ENCODE data around the gene AGTPBP1.
"Not testable (repeated sequence)": the region's sequence is repeated elsewhere in the genome, so short reads cannot be mapped to it uniquely, and the experiment has no call there.

The AGTPBP1 gene

DNA sequence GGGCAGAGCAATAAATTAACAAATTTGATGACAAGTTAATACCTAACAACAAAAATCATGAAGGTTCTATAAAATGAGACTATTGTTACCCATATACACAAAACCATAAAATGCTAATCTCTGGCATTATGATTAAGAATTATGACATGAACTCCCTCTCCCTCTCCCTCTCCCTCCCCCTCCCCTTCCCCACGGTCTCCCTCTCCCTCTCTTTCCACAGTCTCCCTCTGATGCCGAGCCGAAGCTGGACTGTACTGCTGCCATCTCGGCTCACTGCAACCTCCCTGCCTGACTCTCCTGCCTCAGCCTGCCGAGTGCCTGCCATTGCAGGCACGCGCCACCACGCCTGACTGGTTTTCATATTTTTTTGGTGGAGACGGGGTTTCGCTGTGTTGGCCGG, 168.8 kb downstream of the AGTPBP1 start:
- H3K9me3 ChIP-seq (ENCODE audit: low read length); H3K4me3 ChIP-seq (ENCODE audit: low read depth in 1 of 2, low read length in 2 of 2); H3K36me3 ChIP-seq (ENCODE audit: insufficient read depth, low read length); H3K9ac ChIP-seq (ENCODE audit: low read length); H3K4me1 ChIP-seq (ENCODE audit: insufficient read depth, low read length); H3K27ac ChIP-seq (ENCODE audit: low read depth, low read length); H3K27me3 ChIP-seq (ENCODE audit: control insufficient read depth in 1 of 2, insufficient read depth in 2 of 2, low read length in 2 of 2): not testable (repeated sequence)

DNA sequence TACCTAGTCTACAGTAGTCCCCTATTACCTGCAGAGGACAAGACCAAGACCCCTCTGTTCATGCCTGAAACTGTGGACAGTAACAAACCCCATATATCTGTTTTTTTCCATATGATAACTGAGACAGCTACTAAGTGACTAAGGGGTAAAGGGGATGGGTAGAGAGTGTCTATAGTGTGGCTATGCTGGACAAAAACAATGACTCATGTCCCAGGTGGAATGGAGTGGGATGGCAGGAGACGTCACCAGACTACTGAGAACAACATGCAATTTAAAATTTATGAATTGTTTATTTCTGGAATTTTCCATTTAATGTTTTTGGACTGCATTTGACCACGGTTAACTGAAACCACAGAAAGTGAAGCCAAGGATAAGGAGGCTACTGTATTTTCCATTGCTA, 171.8 kb downstream of the AGTPBP1 start:
- H3K9ac ChIP-seq (ENCODE audit: low read length) = no peak overlapping the region
- H3K27ac ChIP-seq (ENCODE audit: low read depth, low read length) = no peak overlapping the region
- no peaks in the 10 kb centered on the region for H3K36me3 ChIP-seq (ENCODE audit: insufficient read depth, low read length)
- no peaks in the 10 kb centered on the region for H3K4me1 ChIP-seq (ENCODE audit: insufficient read depth, low read length)
- no peak overlapping the region for H3K4me3 ChIP-seq (ENCODE audit: low read depth in 1 of 2, low read length in 2 of 2)
- H3K9me3 ChIP-seq (ENCODE audit: low read length) = no peaks in the 10 kb centered on the region
- H3K27me3 ChIP-seq (ENCODE audit: control insufficient read depth in 1 of 2, insufficient read depth in 2 of 2, low read length in 2 of 2) = no peaks in the 10 kb centered on the region

DNA sequence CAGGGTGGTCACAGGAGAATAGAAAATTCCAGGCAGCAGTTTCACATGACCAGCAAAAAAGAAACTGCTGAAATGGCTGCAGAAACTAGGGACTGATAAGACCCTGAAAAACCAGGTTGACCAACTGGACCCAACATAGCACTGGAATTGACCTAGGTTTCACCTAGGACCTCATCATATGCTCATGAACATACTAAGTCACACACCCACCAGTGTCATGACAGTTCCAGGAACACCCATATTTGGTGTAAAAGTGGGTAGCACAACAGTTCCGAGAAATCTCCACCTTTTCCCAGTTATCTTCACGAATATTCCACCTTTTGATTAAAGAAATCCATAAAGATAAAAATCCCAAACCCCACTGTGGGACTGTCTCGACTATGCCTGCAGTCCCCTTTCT, 182.2 kb downstream of the AGTPBP1 start:
- no peaks in the 10 kb centered on the region for H3K4me1 ChIP-seq (ENCODE audit: insufficient read depth, low read length)

DNA sequence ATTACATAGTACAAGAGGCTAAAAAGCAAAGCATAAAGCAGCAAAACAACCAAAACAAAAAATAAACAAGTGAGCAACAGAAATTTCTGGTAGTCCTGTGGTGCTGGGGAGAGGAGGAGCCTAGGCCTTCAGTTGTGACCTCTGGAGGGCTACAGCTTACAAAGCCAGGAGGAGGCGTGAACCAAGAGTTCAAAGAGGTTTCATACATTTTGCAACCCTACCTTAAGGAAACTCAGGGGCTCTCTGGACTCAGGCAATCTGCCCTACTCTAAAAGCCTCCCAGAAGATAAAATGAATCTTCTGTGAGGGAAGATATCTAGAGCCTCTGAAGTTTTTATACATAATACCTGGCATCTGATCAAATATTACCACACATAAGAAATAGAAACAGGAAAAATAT, 187.4 kb downstream of the AGTPBP1 start:
- Histone ChIP-seq H3K27me3 (ENCODE audit: control insufficient read depth in 1 of 2, insufficient read depth in 2 of 2, low read length in 2 of 2) (no peaks in the 10 kb centered on the region), H3K9ac (ENCODE audit: low read length) (no peak overlapping the region)

More for the DNA sequence above, 182.2 kb downstream of the AGTPBP1 start:
- H3K4me3 ChIP-seq (ENCODE audit: low read depth in 1 of 2, low read length in 2 of 2) = no peak overlapping the region
- H3K9me3 ChIP-seq (ENCODE audit: low read length) = no peaks in the 10 kb centered on the region
- H3K36me3 ChIP-seq (ENCODE audit: insufficient read depth, low read length) = no peaks in the 10 kb centered on the region
- H3K27me3 ChIP-seq (ENCODE audit: control insufficient read depth in 1 of 2, insufficient read depth in 2 of 2, low read length in 2 of 2) = no peaks in the 10 kb centered on the region
- H3K27ac ChIP-seq (ENCODE audit: low read depth, low read length) = no peak overlapping the region
- H3K9ac ChIP-seq (ENCODE audit: low read length) = no peak overlapping the region

DNA sequence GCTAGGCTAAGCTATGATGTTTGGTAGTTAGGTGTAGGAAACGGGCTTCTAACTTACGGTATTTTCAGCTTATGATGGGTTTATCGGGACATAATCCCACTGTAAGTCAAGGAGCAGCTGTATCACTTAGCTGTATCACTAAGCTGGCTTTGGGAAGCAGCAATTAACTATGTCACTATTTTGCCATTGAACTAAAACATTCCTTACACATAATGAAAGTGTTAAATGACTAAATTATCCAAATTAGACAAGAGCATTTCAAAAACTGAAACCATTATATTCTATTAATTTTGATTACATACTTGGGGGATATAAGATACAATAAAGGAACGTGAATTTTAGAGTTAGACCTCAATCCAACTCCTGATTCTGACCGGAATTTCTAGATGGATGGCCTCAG, 188.3 kb downstream of the AGTPBP1 start:
- Histone ChIP-seq H3K9ac (ENCODE audit: low read length) (no peak overlapping the region), H3K27me3 (ENCODE audit: control insufficient read depth in 1 of 2, insufficient read depth in 2 of 2, low read length in 2 of 2) (no peaks in the 10 kb centered on the region), H3K9me3 (ENCODE audit: low read length) (no peaks in the 10 kb centered on the region), H3K4me1 (ENCODE audit: insufficient read depth, low read length) (no peaks in the 10 kb centered on the region), H3K27ac (ENCODE audit: low read depth, low read length) (no peak overlapping the region), H3K4me3 (ENCODE audit: low read depth in 1 of 2, low read length in 2 of 2) (no peak overlapping the region), H3K36me3 (ENCODE audit: insufficient read depth, low read length) (no peaks in the 10 kb centered on the region)

More for the DNA sequence above, 187.4 kb downstream of the AGTPBP1 start:
- no peaks in the 10 kb centered on the region for H3K9me3 ChIP-seq (ENCODE audit: low read length)
- no peak overlapping the region for H3K27ac ChIP-seq (ENCODE audit: low read depth, low read length)
- H3K4me3 ChIP-seq (ENCODE audit: low read depth in 1 of 2, low read length in 2 of 2) = no peak overlapping the region
- no peaks in the 10 kb centered on the region for H3K36me3 ChIP-seq (ENCODE audit: insufficient read depth, low read length)
- no peaks in the 10 kb centered on the region for H3K4me1 ChIP-seq (ENCODE audit: insufficient read depth, low read length)

DNA sequence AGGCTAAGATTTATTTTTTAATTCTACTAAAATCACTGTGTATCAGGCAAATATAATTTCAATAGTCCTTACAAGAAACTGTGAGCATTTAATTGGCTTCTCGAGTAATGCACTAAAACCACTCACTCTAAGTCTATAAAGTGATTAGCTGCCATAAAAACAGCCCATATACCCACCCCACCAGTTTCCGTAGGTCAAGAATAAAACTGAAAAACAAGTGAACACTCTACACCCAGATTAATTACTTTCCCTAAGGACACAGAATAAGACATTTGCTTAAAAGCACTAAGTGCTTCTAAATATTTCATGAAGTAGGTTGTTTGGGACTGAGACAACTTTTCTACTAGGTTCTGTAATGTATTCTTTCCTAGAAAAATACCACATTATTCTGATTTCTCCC, 194.2 kb downstream of the AGTPBP1 start:
- Histone ChIP-seq H3K27ac (ENCODE audit: low read depth, low read length) (no peak overlapping the region), H3K36me3 (ENCODE audit: insufficient read depth, low read length) (no peaks in the 10 kb centered on the region), H3K9me3 (ENCODE audit: low read length) (no peaks in the 10 kb centered on the region), H3K27me3 (ENCODE audit: control insufficient read depth in 1 of 2, insufficient read depth in 2 of 2, low read length in 2 of 2) (no peaks in the 10 kb centered on the region), H3K4me1 (ENCODE audit: insufficient read depth, low read length) (no peaks in the 10 kb centered on the region), H3K4me3 (ENCODE audit: low read depth in 1 of 2, low read length in 2 of 2) (no peak overlapping the region), H3K9ac (ENCODE audit: low read length) (no peak overlapping the region)

DNA sequence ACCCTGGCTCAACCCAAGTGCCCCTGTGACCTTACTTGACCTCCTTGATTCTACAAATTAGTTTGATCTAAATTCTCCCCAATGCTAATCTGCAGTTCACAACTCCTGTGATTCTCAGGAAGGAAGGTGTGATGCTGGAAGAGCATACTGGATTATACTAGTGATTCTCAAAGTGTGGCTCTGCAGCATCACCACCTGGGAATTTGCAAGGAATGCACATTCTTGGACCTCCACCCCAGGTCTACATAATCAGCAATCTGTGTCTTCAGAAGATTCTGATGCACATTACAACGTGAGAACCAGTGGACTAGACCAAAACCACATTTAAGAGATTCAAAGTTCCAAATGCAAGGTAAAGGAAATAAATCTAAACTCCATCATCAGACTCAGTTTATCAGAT, 198.6 kb downstream of the AGTPBP1 start:
- Histone ChIP-seq H3K9me3 (ENCODE audit: low read length) (no peaks in the 10 kb centered on the region), H3K9ac (ENCODE audit: low read length) (no peak overlapping the region), H3K4me1 (ENCODE audit: insufficient read depth, low read length) (no peaks in the 10 kb centered on the region), H3K27me3 (ENCODE audit: control insufficient read depth in 1 of 2, insufficient read depth in 2 of 2, low read length in 2 of 2) (no peaks in the 10 kb centered on the region), H3K27ac (ENCODE audit: low read depth, low read length) (no peak overlapping the region), H3K36me3 (ENCODE audit: insufficient read depth, low read length) (no peaks in the 10 kb centered on the region), H3K4me3 (ENCODE audit: low read depth in 1 of 2, low read length in 2 of 2) (no peak overlapping the region)

DNA sequence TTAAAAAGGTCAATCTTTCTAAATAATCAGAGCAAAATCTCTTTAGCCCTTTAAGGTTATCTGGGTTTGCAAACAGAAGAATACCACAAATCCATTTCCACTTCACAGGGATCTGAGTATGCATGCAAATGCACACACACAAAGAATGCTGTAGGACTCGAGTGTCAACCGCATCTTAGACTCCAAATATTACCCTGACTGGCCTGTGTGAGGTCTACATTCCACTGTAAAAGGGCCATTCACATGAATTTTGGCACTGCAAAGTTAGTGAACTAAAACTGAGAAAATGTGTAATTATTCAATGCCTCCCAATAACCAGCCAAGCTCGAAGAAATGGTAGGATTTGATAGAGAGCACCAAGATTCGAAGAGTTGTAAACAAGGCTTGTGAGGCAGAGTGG, 199.9 kb downstream of the AGTPBP1 start:
- Histone ChIP-seq H3K9me3 (ENCODE audit: low read length) (no peaks in the 10 kb centered on the region), H3K4me3 (ENCODE audit: low read depth in 1 of 2, low read length in 2 of 2) (no peak overlapping the region), H3K36me3 (ENCODE audit: insufficient read depth, low read length) (no peaks in the 10 kb centered on the region), H3K27me3 (ENCODE audit: control insufficient read depth in 1 of 2, insufficient read depth in 2 of 2, low read length in 2 of 2) (no peaks in the 10 kb centered on the region), H3K27ac (ENCODE audit: low read depth, low read length) (no peak overlapping the region), H3K9ac (ENCODE audit: low read length) (no peak overlapping the region), H3K4me1 (ENCODE audit: insufficient read depth, low read length) (no peaks in the 10 kb centered on the region)

DNA sequence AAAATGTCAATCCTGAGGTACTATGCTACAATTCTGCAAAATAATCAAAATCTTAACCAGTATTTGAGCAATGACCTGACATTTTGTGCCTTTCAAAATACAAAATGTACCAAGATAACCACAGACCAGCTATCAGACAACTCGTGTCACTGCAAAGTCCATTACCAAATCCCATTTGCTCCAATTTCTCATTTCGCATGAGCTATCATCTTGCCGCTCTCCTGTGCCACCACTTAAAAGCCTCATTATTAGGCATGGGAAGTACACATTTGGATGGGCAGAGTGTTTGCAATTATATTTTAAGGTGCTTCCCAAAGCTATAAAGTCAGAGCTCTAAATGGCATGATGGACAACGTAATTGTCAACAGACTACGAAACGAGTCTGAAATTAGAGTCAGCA, 205.2 kb downstream of the AGTPBP1 start:
- Histone ChIP-seq H3K27me3 (ENCODE audit: control insufficient read depth in 1 of 2, insufficient read depth in 2 of 2, low read length in 2 of 2) (no peaks in the 10 kb centered on the region), H3K4me3 (ENCODE audit: low read depth in 1 of 2, low read length in 2 of 2) (no peak overlapping the region), H3K36me3 (ENCODE audit: insufficient read depth, low read length) (no peaks in the 10 kb centered on the region), H3K4me1 (ENCODE audit: insufficient read depth, low read length) (no peaks in the 10 kb centered on the region), H3K27ac (ENCODE audit: low read depth, low read length) (no peak overlapping the region), H3K9me3 (ENCODE audit: low read length) (no peaks in the 10 kb centered on the region), H3K9ac (ENCODE audit: low read length) (no peak overlapping the region)

DNA sequence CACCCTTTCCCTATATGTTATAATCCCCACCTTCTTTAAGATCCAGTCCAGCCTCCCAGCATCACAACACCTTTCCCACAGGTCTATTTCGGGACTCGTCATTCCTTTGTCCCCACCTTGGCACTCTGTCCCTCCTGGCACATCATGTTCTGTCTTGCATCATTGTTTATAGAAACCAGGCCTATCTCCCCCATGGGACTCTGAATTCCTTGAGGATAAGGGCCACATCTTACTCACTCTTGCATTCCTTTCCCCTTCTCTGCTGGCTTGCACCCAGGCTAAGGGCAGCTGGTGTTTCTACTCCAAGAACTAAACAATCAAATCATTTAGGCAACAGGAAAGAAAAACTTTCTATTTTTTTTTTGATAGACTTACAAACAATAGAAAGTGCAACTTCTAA, 205.7 kb downstream of the AGTPBP1 start:
- Histone ChIP-seq H3K36me3 (ENCODE audit: insufficient read depth, low read length) (no peaks in the 10 kb centered on the region), H3K27ac (ENCODE audit: low read depth, low read length) (no peak overlapping the region)

DNA sequence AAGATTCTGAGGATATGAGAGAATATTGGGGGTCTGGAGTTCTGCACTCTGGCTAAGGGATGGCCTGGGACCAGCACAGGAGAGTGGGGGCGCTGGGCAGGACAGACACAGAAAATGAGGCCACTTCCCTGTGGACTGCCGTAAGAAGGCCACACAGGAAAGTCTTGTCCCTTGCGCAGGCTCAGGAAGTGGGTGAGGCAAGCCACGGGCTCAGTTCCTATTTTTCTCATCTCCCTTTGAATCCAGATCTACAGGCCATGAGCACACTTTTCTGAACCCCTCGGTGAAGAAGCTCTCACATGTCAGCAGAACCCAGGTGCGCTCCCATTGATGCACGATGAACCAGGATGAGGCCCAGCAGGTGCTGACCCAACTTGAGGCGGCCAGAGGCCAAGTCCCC, 207.4 kb downstream of the AGTPBP1 start:
- no peak overlapping the region for H3K4me3 ChIP-seq (ENCODE audit: low read depth in 1 of 2, low read length in 2 of 2)
- H3K9me3 ChIP-seq (ENCODE audit: low read length) = no peaks in the 10 kb centered on the region
- H3K27me3 ChIP-seq (ENCODE audit: control insufficient read depth in 1 of 2, insufficient read depth in 2 of 2, low read length in 2 of 2) = no peaks in the 10 kb centered on the region
- no peak overlapping the region for H3K27ac ChIP-seq (ENCODE audit: low read depth, low read length)
- no peaks in the 10 kb centered on the region for H3K36me3 ChIP-seq (ENCODE audit: insufficient read depth, low read length)
- H3K4me1 ChIP-seq (ENCODE audit: insufficient read depth, low read length) = no peaks in the 10 kb centered on the region
- no peak overlapping the region for H3K9ac ChIP-seq (ENCODE audit: low read length)

More for the DNA sequence above, 205.7 kb downstream of the AGTPBP1 start:
- H3K4me3 ChIP-seq (ENCODE audit: low read depth in 1 of 2, low read length in 2 of 2) = no peak overlapping the region
- no peaks in the 10 kb centered on the region for H3K9me3 ChIP-seq (ENCODE audit: low read length)
- H3K9ac ChIP-seq (ENCODE audit: low read length) = no peak overlapping the region
- H3K27me3 ChIP-seq (ENCODE audit: control insufficient read depth in 1 of 2, insufficient read depth in 2 of 2, low read length in 2 of 2) = no peaks in the 10 kb centered on the region
- H3K4me1 ChIP-seq (ENCODE audit: insufficient read depth, low read length) = no peaks in the 10 kb centered on the region

DNA sequence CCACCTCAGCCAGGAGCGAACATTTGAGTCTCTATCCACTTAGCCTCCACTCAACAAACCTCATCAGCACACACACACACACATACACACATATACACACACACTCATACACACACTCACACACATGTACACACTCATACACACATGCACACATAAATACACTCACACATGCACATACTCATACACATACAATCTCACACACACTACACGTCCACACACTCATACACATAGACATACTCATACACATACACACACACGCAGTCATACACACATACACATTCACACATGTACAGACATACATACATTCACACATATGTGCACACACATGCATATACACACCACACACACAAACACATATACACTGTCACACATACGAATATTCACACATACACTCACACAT, 208.2 kb downstream of the AGTPBP1 start:
- Histone ChIP-seq H3K27me3 (ENCODE audit: control insufficient read depth in 1 of 2, insufficient read depth in 2 of 2, low read length in 2 of 2) (no peaks in the 10 kb centered on the region), H3K4me1 (ENCODE audit: insufficient read depth, low read length) (no peaks in the 10 kb centered on the region), H3K4me3 (ENCODE audit: low read depth in 1 of 2, low read length in 2 of 2) (no peak overlapping the region), H3K36me3 (ENCODE audit: insufficient read depth, low read length) (no peaks in the 10 kb centered on the region), H3K9me3 (ENCODE audit: low read length) (no peaks in the 10 kb centered on the region), H3K27ac (ENCODE audit: low read depth, low read length) (no peak overlapping the region), H3K9ac (ENCODE audit: low read length) (no peak overlapping the region)

Data from muscle layer of colon (tissue), 2 donors.